ENCODE results near the gene FBXO42.
A peak's percentile ranks its signal among the peaks of the same experiment; 100 is the strongest.
"Not testable (repeated sequence)": the region's sequence is repeated elsewhere in the genome, so short reads cannot be mapped to it uniquely, and the experiment has no call there.

Gene FBXO42

DNA sequence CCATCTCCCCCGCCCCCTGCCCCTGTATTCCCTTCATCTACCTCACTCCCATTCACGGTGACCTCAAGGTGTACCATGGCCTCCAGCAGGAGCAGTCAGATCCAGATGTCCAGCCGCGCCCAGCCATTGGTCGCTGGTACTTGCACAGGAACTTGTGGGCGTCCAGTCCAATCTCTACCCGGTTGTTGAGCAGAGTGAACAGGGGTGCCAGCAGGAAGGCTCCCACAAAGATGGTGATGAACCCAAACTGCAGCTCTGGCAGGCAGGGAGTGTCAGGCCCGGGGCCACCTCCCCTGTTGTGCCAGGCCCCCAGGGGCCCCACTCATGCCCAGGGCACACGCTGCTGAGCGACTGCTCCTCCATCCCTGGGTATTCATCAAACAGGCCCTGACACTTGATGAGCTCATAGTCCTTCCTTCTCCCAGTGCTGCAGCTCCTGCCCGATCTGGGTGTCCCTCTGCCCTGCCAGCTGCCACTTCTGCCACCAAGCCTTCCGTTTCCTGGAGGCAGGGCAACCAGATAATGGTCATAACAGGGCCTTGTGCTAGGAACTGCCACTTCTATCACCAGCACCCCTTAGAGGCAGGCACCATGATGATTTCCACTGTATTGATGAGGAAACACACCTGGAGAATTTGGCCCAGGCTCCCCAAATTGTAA lies 134.1 kb downstream of the FBXO42 start:
- no peak for DNase-seq (ENCODE audit: low spot score)

DNA sequence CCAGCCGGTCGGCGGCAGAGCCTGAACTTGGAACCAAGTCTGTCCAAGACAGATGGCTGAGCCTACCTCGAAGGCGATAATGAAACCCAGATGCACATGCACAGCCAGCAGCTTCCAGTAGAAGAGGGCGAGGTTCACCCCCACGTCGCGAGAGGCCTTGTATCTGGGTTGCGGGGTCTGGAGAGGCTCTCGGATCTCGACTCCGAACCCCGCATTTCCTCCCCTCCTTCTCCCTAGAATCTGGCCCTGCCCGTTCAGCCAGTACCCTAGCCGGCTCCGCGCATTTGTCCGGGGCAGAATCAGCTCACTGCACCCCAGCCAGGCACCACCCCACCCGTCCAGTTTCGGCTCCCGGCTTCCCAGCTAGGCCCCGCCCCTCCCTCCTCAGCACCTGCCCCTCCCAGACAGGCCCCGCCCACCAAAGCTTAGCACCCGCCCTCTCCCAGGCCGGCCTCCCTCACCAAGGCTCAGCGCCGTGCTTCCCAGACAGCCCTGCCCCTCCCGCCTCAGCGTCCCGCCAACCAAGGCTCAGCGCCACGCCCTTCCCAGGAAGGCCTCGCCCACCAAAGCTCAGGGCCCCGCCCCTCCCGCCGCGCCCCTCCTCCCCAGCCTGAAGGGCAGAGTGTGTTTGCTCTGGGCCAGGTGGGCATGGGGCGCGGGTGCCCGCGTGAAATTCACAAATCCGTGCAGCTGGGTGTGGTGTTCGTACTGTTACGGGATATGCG lies 135.1 kb downstream of the FBXO42 start:
- peak; percentile 96 for DNase-seq (ENCODE audit: low spot score)

DNA sequence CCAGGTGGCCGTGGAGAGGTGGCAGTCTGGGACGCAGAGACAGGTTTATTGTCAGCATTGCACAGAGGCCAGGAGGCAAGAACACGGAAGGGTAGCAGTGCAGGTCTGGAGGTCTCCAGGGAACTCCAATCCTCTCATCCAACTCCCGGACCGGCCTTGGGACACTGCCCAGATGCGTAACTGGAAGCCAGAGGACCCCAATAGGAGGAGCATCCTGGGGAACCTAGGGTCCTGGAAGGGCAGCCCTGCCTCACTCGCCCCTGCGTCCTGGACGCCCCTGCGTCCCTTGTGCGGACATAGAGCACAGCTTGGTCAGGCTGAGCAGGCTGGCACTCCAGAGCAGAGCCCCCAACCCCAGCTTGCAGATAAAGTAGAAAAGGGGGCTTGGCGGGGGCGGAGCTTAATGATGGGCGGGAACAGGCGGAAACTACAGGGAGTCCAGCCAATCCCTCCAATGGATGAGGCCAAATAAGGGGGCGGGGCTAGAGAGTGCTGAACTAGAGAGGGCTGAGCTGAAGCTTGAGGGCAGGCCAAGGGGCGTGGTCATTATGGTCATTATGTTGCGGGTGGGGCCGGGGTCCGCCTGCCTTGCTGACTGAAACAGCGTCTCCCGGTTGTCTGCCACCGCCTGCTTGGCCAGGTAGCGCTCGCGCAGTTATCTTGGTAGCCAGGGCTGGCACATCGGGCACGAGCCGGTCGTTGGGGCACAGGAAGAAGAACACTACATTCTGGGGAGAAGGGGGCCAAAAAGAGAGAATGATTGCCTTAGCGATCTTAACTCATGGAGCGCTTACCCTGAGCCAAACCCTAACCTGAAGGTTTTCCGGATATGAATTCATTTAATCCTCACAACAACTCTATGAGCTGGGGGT lies 136.2 kb downstream of the FBXO42 start:
- DNase-seq (ENCODE audit: low spot score): peak; percentile 62

DNA sequence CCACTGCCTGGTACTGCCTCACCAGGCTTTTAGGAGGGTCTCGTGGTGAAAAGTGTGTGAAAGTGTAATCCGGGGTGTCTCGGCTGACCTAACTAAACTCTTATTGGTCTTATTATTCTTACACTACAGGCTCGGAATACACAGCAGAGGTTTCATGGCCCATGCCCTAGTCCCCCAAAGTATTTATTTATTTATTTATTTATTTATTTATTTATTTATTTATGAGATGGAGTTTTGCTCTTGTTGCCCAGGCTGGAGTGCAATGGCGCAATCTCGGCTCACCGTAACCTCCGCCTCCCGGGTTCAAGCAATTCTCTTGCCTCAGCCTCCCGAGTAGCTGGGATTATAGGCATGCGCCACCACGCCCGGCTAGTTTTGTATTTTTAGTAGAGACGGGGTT lies 137.0 kb downstream of the FBXO42 start:
- DNase-seq (ENCODE audit: low spot score): not testable (repeated sequence)

DNA sequence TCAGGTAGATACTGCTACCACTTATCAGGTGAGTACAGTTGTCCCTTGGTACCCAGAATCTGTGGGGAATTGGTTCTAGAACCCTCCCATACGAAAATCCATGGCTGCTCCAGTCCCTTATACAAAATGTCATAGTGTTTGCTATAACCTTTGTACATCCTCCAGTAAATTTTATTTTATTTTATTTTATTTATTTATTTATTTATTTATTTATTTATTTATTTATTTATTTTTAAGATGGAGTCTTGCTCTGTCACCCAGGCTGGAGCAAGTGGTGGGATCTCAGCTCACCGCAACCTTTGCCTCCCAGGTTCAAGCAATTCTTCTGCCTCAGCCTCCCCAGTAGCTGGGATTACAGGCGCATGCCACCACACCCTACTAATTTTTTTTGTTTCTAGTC lies 138.7 kb downstream of the FBXO42 start:
- not testable (repeated sequence) for DNase-seq (ENCODE audit: low spot score)

DNA sequence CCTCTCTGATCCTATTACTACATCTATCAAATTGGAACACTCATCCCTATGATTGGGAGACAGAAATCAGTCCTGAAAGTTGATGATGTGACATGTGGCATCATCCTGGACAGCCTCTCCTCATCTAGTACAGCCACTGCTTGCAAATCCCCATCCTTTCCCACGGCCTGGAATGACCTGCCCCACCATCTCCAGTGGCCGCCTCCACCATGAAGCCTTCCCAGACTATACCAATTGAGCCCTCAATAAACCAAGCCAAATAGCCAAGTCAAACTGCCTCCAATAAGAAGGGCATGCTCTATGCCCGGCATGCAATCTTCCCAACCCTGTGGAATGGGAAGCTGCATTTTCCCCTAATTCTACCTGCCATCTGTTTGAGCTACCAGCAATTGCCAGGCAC lies 139.3 kb downstream of the FBXO42 start:
- no peak for DNase-seq (ENCODE audit: low spot score)

DNA sequence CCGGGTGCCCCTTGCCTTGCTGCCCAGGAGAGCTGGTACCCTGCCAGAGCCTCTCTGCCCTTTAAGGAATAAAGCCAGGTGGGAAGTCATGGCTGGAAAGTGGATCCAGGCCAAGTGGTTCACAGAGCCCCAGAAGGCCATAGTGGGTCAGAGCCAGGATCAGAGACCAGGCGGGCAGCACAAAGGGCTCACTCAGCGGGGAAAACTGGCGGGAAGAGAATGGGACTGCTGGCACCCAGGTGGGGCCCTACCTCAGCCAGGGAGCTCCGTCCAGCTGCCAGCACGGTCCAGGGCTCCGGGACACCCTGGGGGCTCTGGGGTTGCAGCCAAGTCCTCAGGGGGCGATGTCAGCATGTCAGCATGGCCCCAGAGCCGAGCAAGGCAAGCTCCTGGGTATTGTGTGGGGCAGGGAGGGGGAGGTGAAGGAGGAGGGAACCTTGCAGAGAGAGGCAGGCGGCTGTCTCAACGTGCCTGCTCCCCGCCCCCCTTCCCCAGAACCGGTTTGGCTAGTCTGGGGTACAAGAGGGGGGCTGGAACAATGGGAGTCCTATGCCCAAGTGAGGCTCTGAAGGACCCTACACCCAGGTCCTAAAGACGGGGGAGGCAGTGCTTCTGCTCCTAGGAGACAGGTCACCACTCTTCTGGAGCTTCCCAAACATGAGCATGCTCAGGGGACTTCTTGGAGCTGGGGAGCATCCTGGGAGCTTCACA lies 139.9 kb downstream of the FBXO42 start, which contains the start of gene ARHGEF19:
TSS of gene ARHGEF19 (minus strand) at position 402 of the 711 bp plus-strand sequence. CDS start 3,598 bp downstream, outside the sequence.
- no peak for DNase-seq (ENCODE audit: low spot score)

DNA sequence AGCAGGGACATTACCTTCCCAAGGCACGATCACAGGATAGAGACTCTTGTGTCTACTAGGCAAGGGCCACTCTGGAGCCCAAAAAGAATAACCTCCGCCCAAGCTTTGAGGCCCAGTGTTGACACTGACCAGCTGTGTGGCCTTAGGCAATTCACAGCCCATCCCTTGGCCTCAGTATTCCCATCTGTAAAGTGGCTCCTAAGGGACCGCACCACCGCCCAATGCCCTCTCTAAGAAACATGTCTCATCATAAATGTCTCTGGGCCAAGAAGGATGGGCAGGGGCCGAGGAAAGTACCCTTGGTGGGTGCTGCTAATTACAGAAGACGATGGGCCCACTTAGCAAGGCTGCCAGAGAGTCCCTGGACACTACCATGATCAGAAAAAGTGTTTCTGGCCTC lies 140.5 kb downstream of the FBXO42 start:
- DNase-seq (ENCODE audit: low spot score): no peak

DNA sequence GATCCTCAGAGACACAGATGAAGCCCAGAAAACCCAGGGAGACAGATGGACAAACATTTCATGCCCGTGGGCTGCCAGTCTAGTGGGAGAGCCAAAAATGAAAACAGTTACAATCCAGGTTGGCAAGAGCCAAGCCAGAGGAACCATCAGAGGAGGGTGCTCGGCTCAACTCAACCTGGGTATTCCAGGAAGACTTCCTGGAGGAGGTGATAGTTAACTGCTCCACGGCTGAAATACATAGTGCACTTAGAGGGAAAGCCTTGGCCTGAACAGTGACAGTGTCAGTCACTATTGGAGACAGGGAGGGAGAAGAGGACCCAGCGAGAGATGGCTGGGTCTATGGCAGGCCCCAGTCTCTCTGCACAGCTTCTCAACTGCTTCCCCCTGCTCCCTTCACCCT lies 141.7 kb downstream of the FBXO42 start:
- no peak for DNase-seq (ENCODE audit: low spot score)

DNA sequence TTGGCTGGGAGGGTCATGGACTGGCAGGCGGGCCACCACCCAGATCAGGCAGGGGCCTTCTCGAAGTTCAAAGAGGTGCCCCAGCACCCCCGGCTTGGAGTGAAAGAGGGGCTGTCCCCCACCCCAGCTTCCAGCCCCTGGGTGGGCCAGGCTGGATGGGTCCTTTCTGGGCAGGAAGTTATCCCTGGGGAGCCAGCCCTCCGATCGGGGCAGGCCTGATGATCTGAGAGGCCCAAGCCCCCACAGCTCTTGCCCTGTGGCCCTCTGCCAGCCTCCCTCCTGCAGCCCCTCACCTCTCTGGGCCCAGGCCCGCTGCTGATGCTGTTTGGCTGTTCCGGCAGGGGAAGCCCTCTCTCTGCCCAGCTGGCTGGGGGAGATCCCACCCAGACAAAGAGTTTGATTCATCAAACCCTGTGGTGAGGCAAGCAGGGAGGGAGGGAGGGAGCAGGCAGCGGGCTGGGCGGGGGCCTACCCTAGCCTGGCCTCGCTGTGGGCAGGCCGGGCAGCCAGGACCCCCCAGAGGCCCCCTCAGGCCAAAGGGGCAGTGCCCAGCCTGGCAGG lies 142.4 kb downstream of the FBXO42 start:
- no peak for DNase-seq (ENCODE audit: low spot score)

DNA sequence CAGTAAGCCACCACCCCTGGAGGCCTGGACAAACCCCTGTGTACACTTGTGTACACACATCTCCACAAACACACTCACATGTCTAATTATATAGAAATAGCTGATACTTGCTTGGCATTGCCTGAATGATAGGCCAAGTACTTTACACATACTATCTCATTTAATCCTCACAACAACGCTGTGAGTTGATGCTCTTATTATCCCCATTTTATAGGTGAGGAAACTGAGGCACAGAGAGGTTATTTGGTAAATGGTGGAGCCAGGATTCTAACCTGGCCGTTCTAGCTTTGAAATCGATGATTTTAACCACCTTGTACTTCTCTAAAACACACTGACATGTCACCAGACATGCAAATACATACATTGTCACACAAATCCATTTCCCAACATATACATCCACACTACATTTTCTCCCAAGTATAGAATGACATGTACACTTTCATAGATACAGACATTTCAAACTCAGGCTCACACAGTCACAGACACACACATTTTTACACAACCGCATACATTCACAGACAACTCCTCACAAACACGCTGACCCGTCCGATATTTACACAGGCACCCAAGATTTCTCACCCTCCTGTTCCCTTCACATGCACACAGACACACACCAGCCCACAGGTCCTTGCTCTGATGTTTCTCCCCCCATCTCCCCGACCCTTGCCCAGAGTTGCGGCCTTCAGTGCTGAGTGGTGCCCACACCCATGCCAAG lies 143.0 kb downstream of the FBXO42 start:
- no peak for DNase-seq (ENCODE audit: low spot score)

DNA sequence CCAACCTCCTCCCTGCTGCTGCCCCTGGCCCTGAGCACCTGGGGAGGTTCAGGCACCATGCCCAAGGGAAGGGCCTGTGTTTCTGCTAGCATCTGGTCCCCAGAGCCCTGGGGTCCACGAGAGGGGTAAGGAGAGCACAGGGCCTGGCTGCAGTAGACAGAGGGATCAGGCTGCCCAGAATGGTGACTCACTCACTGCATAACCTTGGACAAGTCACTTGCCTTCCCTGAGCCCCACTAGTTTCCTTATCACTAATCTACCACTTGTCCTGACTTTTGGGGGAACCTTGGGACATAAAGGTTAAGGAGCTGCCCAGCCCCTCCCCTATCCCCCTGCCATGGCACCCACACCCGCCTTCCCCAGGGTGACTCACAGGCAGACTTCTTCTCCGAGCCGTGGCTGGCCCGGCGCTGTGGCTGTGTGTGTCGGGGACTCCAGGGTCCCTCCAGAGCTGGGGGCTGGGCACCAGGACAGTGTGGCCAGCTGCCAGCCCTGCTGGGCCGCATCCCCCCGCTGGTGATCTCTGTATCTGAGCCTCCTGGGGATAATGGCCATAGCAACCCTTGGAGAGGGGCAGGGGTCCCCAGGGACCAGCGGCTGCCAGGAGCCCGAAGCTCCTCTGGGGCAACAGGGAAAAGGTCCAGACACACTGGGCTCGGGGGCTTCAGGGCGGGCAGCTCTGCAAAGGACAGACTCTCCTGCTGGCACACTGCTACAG lies 143.9 kb downstream of the FBXO42 start:
- no peak for DNase-seq (ENCODE audit: low spot score)

DNA sequence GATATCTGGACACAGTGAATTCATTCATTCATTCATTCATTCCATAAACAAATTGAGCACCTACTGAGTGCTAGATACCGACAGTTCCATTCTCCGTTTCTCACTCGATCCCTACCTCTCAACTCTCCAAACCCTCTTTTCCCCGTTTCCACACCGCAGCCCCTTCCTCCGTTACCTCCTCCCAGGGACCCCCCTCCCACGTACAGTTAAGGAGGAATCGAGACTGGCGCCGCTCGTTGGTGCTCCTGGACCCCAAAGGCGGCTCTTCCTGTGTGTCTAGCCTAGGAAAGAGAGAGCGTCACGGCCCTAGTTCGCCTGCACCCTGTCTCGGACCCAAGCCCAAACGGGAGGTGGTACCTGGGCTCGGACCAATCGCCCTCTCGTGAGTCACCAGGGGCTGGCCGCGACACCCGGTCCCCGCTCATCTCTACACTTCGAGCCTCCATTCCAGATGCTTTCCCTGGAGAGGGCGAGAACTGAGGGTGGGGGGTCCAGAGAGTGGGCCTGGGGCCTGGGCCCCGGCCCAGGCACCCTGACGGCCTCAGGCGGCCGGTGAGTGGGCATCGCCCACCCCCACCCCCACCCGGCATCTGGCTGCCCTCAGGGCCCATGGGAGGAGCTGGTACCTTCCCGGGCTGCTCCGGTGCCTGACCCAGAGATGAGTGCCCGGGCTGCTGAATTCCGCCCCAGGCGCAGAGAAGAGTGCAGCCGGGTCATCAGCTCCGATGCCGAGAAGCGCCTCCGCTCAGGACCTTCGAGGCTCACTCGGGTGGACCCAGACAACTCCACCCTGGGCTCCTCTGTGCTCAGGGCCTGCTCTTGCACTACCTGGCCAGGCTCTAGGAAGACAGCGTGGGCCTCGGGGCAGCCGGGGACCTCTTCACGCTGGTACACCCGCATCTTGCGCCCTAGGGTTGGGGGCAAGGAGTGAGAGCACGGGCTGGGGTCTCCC lies 144.7 kb downstream of the FBXO42 start:
- DNase-seq (ENCODE audit: low spot score): no peak

DNA sequence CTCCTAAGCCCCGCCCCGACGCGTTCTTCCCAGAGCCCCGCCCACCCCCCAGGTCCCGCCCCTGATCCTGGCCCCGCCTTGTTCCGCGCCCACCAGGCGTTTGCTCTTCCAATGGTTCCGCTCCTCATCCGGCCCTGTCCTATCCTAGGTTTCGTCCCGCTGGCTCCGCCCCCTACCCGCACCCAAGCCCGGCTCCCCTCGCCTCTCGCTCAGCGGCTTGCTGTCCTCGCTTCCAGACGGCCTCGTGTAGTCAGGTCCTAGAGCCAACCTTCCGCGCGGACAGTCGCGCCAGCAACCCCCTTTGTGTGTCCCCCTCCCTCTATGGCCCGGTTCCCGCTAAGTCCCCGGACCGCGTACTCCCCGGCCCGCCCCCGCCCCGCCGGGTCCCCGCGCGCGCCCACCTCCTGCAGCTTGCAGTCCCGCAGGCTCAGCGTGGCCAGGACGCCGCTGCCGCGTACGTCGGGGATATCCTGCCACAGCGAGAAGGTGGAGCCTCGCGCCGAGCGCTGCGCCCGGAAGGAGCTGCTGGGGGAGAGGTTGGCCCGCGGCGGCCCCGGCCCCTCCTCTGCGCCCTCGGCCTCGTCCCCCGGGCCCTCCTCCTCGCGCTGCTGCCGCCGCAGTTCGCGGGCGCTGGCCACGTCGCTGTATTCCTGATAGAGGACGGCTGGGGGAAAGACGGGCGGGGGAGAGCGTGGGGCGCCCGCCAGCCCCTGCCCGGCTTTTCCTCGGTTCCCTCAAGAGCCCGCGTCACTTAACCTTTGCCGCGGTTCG lies 145.5 kb downstream of the FBXO42 start:
- peak; percentile 96 for DNase-seq (ENCODE audit: low spot score)

DNA sequence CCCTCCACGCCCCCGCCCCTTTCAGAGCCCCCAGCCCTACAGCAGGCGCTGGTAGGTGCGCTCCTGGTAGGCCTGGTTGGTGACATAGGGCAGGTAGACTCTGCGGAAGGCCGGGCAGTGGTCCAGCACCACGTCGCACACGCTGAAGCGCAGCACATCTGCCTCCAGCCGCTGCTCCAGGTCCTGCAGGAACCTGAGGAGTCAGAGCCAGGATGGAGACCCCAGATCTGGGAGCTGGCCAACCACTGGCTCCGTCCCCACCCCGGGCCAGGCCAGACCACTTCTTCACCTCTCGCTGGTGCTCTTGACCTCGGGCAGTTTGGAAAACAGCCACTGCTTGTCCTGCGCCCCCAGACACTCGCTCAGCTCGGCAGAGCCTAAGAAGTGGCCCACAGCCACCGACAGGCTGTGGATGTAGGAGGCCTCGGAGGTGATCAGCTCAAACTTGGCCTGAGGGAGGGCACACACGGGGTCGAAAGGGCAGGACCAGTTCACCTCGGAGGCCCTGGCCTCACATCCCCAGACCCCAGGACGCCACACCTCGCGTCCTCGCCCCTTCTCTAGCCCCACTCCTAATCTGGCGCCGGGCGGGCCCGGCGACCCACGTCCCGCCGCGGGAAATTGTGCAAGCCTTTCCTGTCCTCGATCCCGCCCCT lies 146.3 kb downstream of the FBXO42 start:
- no peak for DNase-seq (ENCODE audit: low spot score)

DNA sequence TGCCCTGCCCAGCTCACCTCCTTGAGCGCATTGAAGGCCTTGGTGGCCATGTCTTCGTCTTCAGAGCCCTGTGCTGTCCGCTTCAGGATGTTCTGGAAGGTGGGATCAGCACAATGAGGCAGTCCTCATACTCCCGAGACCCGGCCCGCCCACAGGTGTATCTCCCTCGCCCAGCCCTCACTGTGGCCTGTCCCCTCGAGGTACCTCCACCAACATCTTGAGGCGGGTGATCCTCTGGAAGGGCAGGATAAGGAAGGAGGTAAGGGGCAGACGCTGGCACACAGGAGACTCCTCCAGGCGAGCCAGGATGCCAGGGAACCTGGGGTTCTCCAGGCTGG lies 147.0 kb downstream of the FBXO42 start:
- no peak for DNase-seq (ENCODE audit: low spot score)

DNA sequence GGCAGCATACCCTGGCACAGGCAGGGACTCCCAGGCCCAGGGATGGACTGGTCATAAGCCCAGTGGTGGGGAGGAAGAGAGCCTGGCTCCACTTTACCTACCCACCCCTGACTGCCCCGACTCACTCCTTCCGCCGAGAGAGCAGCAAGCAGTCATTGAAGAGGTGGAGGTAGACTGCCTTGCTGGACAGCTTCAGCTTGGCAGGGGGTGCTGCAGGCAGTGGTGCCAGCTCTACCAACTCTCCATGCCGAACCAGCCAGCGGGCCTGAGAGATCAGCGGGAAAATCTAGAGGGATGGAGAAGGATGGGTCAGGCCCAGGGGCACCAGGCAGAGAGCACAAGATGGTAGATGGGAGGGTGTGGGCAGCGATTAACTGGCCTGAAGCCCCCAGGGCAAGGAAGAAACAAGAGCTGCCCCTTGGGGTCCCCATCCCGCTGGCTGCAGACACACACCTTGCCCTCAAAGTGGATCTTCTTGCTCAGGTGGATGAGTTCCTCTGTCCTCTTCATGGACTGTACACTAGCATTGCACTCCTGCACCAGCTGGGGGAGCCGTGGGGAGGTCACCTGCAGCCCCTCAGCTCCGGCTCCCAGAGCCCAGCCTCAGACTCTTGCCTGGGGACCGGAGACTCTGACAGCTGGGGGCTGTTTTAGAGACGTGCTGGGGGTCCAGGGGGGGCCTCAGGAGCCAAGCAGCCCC lies 147.5 kb downstream of the FBXO42 start:
- DNase-seq (ENCODE audit: low spot score): peak; percentile 19

All from CD4-positive, alpha-beta T cell treated with Interleukin-2 at 100 ng/mL for 4 hours (primary cell).